Prostate gland (tissue), 2 donors: ENCODE data around the gene CHST13. TPM values are rescaled to one million over a fixed set of nuclear protein-coding genes. Genes with fewer than 3 reads are reported as not detected.

Experiments
- DNase-seq: peaks from one replicate; pipeline ENCODE4 v3.0.0-alpha.2; 2019; ENCODE audit warnings: low spot score
- H3K27ac ChIP-seq, 2 donors: fragments of 200-600 bp; sonication (generic); 2 replicates each; pipeline ENCODE4 v1.5.1; 2017 to 2019
- H3K27me3 ChIP-seq: fragments of 200-600 bp; sonication (generic); replicated peaks from 2 replicates; pipeline ENCODE4 v1.5.1; 2019; ENCODE audit not compliant: insufficient read depth
- H3K36me3 ChIP-seq, 2 donors: fragments of 200-600 bp; sonication (generic); 1 replicate in 1 of 2; 2 replicates in 1 of 2; pipeline versions ENCODE4 v1.5.1 to v1.8.1; 2017 to 2019
- H3K4me1 ChIP-seq: fragments of 200-600 bp; sonication (generic); replicated peaks from 2 replicates; pipeline ENCODE4 v1.5.1; 2019
- H3K4me3 ChIP-seq, 2 donors: fragments of 200-600 bp; sonication (generic); 2 replicates each; pipeline ENCODE4 v1.5.1; 2017 to 2019
- H3K9me3 ChIP-seq: fragments of 200-600 bp; sonication (generic); 2 replicates; pipeline ENCODE4 v1.5.1; 2017
- CTCF ChIP-seq, 4 experiments: fragments of 200-600 bp in 2 of 4; fragments of 450-650 bp in 2 of 4; sonication (generic) in 2 of 4; IDR thresholded peaks; 1 replicate in 3 of 4; 2 replicates in 1 of 4; pipeline ENCODE4 v1.5.1; 2016 to 2019; ENCODE audit warnings: antibody characterized with exemption in 4 of 4, mild to moderate bottlenecking in 2 of 4, moderate library complexity in 2 of 4
- POLR2A ChIP-seq: fragments of 450-650 bp; IDR thresholded peaks from one replicate; pipeline ENCODE4 v1.6.1; 2016; ENCODE audit warnings: antibody characterized with exemption, mild to moderate bottlenecking
- POLR2AphosphoS5 ChIP-seq: sonication (generic); formaldehyde crosslinking; IDR thresholded peaks from one replicate; pipeline ENCODE4 v1.6.1; 2017; ENCODE audit warnings: antibody characterized with exemption
- WGBS: methylation state at CpG from one replicate; pipeline ENCODE4 v1.1.5; 2018; 5-methylcytosine and 5-hydroxymethylcytosine counted together
- intact Hi-C: fragments of 100-400 bp; cut with DNase I; formaldehyde crosslinking; loops from one replicate; pipeline ENCODE4 v1.14.2; 2022
- total RNA-seq, 2 donors: library from RNA; depleted of rRNA; stranded (reverse); fragments of >200 nt; gene quantifications; one replicate each; pipeline ENCODE4 v1.1.0, GENCODE V29; 2016

CHST13 gene
- total RNA-seq, 2 donors from 2014 or later, result 6.9 TPM; not detected in 1

- no peak for TF ChIP-seq POLR2AphosphoS5
- TF ChIP-seq CTCF (IDR thresholded peaks at IDR 0.05), result no peak
- TF ChIP-seq POLR2A, result no peak
- 79% methylated on average over 14 of the region's 14 CpGs for WGBS
- no peaks in the 10 kb centered on the region for H3K4me1 ChIP-seq
- no peak overlapping the region for H3K27ac ChIP-seq
- H3K4me3 ChIP-seq, result no peak overlapping the region
- intact Hi-C loops, result no loop called here
- no peaks in the 10 kb centered on the region for H3K9me3 ChIP-seq
- no peaks in the 10 kb centered on the region for H3K36me3 ChIP-seq
- H3K27me3 ChIP-seq, result no peaks in the 10 kb centered on the region
- no peak for DNase-seq
These were observed 28.8 kb downstream of the CHST13 start for GRCh38 chr3:126552688-126553283.

GRCh38 chr3:126553284-126554084 lies 29.5 kb downstream of the CHST13 start:
- Histone ChIP-seq H3K4me1 (no peaks in the 10 kb centered on the region), H3K4me3 (no peak overlapping the region), H3K27ac (no peak overlapping the region), H3K36me3 (no peaks in the 10 kb centered on the region), H3K27me3 (no peaks in the 10 kb centered on the region), H3K9me3 (no peaks in the 10 kb centered on the region)
- 84% methylated on average over 19 of the region's 19 CpGs for WGBS
- no peak for TF ChIP-seq POLR2AphosphoS5
- TF ChIP-seq CTCF (IDR thresholded peaks at IDR 0.05), result no peak
- TF ChIP-seq POLR2A, result no peak
- DNase-seq, result no peak
- intact Hi-C loops, result no loop called here

GRCh38 chr3:126554560-126555525 lies 30.9 kb downstream of the CHST13 start:
- H3K36me3 ChIP-seq, result no peaks in the 10 kb centered on the region
- H3K27ac ChIP-seq, result no peak overlapping the region
- no peak overlapping the region for H3K4me3 ChIP-seq
- DNase-seq, result no peak
- no peak for TF ChIP-seq POLR2A
- no peak for TF ChIP-seq CTCF (IDR thresholded peaks at IDR 0.05)
- TF ChIP-seq POLR2AphosphoS5, result no peak
- no peaks in the 10 kb centered on the region for H3K27me3 ChIP-seq
- H3K4me1 ChIP-seq, result no peaks in the 10 kb centered on the region
- 91% methylated on average over 16 of the region's 19 CpGs for WGBS
- intact Hi-C loops, result no loop called here
- no peaks in the 10 kb centered on the region for H3K9me3 ChIP-seq

- Histone ChIP-seq H3K27me3 (no peaks in the 10 kb centered on the region), H3K36me3 (no peaks in the 10 kb centered on the region), H3K27ac (no peak overlapping the region), H3K4me1 (no peaks in the 10 kb centered on the region), H3K4me3 (no peak overlapping the region), H3K9me3 (no peaks in the 10 kb centered on the region)
- intact Hi-C loops, result no loop called here
- no peak for DNase-seq
- TF ChIP-seq POLR2A, result no peak
- TF ChIP-seq CTCF (IDR thresholded peaks at IDR 0.05), result no peak
- no peak for TF ChIP-seq POLR2AphosphoS5
- WGBS, result 76% methylated on average over 10 of the region's 10 CpGs
These were observed 32.1 kb downstream of the CHST13 start for GRCh38 chr3:126555795-126556636.
